ENCODE results near the gene SYT5. TPM values are rescaled to one million over a fixed set of nuclear protein-coding genes. Genes with fewer than 3 reads are reported as not detected.
"Not testable (repeated sequence)": the region's sequence is repeated elsewhere in the genome, so short reads cannot be mapped to it uniquely, and the experiment has no call there.

The SYT5 gene
- total RNA-seq, 2 donors from 2014 or later: 0.44 to 1.9 TPM

- peak overlapping the region; percentile 74 to 76 for H3K4me3 Mint-ChIP-seq
- H3K27me3 Mint-ChIP-seq (ENCODE audit: low read depth): peaks cover 77% of the 10 kb centered on the region
Measured at GRCh38 chr19:55173186-55173713, 6.8 kb downstream of the SYT5 start.

GRCh38 chr19:55172741-55173140, 7.3 kb downstream of the SYT5 start:
- DNase-seq: no peak
- no peak for ATAC-seq (replicated peaks in 1 of 2)
- peaks cover 17% of the 10 kb centered on the region for H3K4me1 Mint-ChIP-seq (ENCODE audit: low read depth)
- no peaks in the 10 kb centered on the region for H3K9me3 Mint-ChIP-seq
- H3K36me3 Mint-ChIP-seq (ENCODE audit: insufficient read depth in 2 of 2): peaks cover 0 to 3% of the 10 kb centered on the region in 2 donors
- H3K27me3 Mint-ChIP-seq (ENCODE audit: low read depth): peaks cover 72% of the 10 kb centered on the region
- H3K27ac Mint-ChIP-seq: no peak overlapping the region
- H3K4me3 Mint-ChIP-seq: peak overlapping the region; percentile 74 to 76

More at GRCh38 chr19:55173186-55173713, 6.8 kb downstream of the SYT5 start:
- no peak overlapping the region for H3K27ac Mint-ChIP-seq
- DNase-seq (no peak), ATAC-seq (replicated peaks in 1 of 2) (no peak)
- H3K36me3 Mint-ChIP-seq (ENCODE audit: insufficient read depth in 2 of 2): peaks cover 0 to 3% of the 10 kb centered on the region in 2 donors
- H3K9me3 Mint-ChIP-seq: no peaks in the 10 kb centered on the region
- peaks cover 17% of the 10 kb centered on the region for H3K4me1 Mint-ChIP-seq (ENCODE audit: low read depth)

- Mint-ChIP-seq H3K27ac (peak overlapping the region; percentile 5), H3K4me1 (ENCODE audit: low read depth) (peaks cover 17% of the 10 kb centered on the region), H3K27me3 (ENCODE audit: low read depth) (peaks cover 70% of the 10 kb centered on the region), H3K4me3 (peak overlapping the region; percentile 74 to 76)
- not testable (repeated sequence) for H3K9me3 Mint-ChIP-seq; DNase-seq; H3K36me3 Mint-ChIP-seq (ENCODE audit: insufficient read depth in 2 of 2); ATAC-seq (replicated peaks in 1 of 2)
Measured at GRCh38 chr19:55172318-55172717, 7.8 kb downstream of the SYT5 start.

GRCh38 chr19:55171440-55171839, 8.6 kb downstream of the SYT5 start:
- peaks cover 70% of the 10 kb centered on the region for H3K27me3 Mint-ChIP-seq (ENCODE audit: low read depth)
- peak overlapping the region in 1 of 2 donors; percentile 21 for H3K4me3 Mint-ChIP-seq
- DNase-seq: no peak
- peaks cover 3% of the 10 kb centered on the region in 2 donors for H3K36me3 Mint-ChIP-seq (ENCODE audit: insufficient read depth in 2 of 2)
- no peak for ATAC-seq (replicated peaks in 1 of 2)
- H3K9me3 Mint-ChIP-seq: no peaks in the 10 kb centered on the region
- H3K4me1 Mint-ChIP-seq (ENCODE audit: low read depth): peaks cover 26% of the 10 kb centered on the region
- H3K27ac Mint-ChIP-seq: no peak overlapping the region

GRCh38 chr19:55169136-55169535, 11.0 kb downstream of the SYT5 start:
- DNase-seq: no peak
- Mint-ChIP-seq H3K9me3 (no peaks in the 10 kb centered on the region), H3K36me3 (ENCODE audit: insufficient read depth in 2 of 2) (peaks cover 0 to 3% of the 10 kb centered on the region in 2 donors), H3K27me3 (ENCODE audit: low read depth) (peaks cover 70% of the 10 kb centered on the region), H3K4me3 (no peak overlapping the region), H3K4me1 (ENCODE audit: low read depth) (peaks cover 24% of the 10 kb centered on the region), H3K27ac (no peak overlapping the region)
- ATAC-seq (replicated peaks in 1 of 2): no peak

GRCh38 chr19:55166530-55167268, 13.4 kb downstream of the SYT5 start, which contains the start of gene DNAAF3:
DNAAF3 (minus strand) TSS chr19:55166613; CDS start chr19:55166413, 200 bp downstream.
- Mint-ChIP-seq H3K27me3 (ENCODE audit: low read depth) (peaks cover 54% of the 10 kb centered on the region), H3K27ac (peak within 1 kb of the TSS; percentile 5)

GRCh38 chr19:55165952-55166529, 14.0 kb downstream of the SYT5 start:
- peaks cover 13% of the 10 kb centered on the region for H3K4me1 Mint-ChIP-seq (ENCODE audit: low read depth)
- peak; percentile 66 to 79 for DNase-seq
- H3K27me3 Mint-ChIP-seq (ENCODE audit: low read depth): peaks cover 48% of the 10 kb centered on the region
- no peaks in the 10 kb centered on the region for H3K9me3 Mint-ChIP-seq
- peak; percentile 69 to 79 for ATAC-seq (replicated peaks in 1 of 2)
- no peak overlapping the region for H3K27ac Mint-ChIP-seq
- H3K36me3 Mint-ChIP-seq (ENCODE audit: insufficient read depth in 2 of 2): peaks cover 0 to 3% of the 10 kb centered on the region in 2 donors
- H3K4me3 Mint-ChIP-seq: peak overlapping the region; percentile 83 to 87

More at GRCh38 chr19:55166530-55167268, 13.4 kb downstream of the SYT5 start, which contains the start of gene DNAAF3:
- DNase-seq (peak; percentile 89 to 93), ATAC-seq (replicated peaks in 1 of 2) (peak; percentile 93 to 95)
- peaks cover 0 to 3% of the 10 kb centered on the region in 2 donors for H3K36me3 Mint-ChIP-seq (ENCODE audit: insufficient read depth in 2 of 2)
- H3K9me3 Mint-ChIP-seq: no peaks in the 10 kb centered on the region
- H3K4me1 Mint-ChIP-seq (ENCODE audit: low read depth): peaks cover 13% of the 10 kb centered on the region
- peak within 1 kb of the TSS; percentile 83 to 87 for H3K4me3 Mint-ChIP-seq

GRCh38 chr19:55161571-55162322, 18.3 kb downstream of the SYT5 start:
- no peaks in the 10 kb centered on the region for H3K9me3 Mint-ChIP-seq
- H3K4me1 Mint-ChIP-seq (ENCODE audit: low read depth): peaks cover 14% of the 10 kb centered on the region
- no peak for ATAC-seq (replicated peaks in 1 of 2)
- no peak for DNase-seq
- no peak overlapping the region for H3K4me3 Mint-ChIP-seq
- H3K27me3 Mint-ChIP-seq (ENCODE audit: low read depth): peaks cover 49% of the 10 kb centered on the region
- H3K36me3 Mint-ChIP-seq (ENCODE audit: insufficient read depth in 2 of 2): peaks cover 0 to 2% of the 10 kb centered on the region in 2 donors
- no peak overlapping the region for H3K27ac Mint-ChIP-seq

- H3K4me3 Mint-ChIP-seq: no peak overlapping the region
- no peaks in the 10 kb centered on the region for H3K36me3 Mint-ChIP-seq (ENCODE audit: insufficient read depth in 2 of 2)
- DNase-seq (no peak), ATAC-seq (replicated peaks in 1 of 2) (no peak)
- no peaks in the 10 kb centered on the region for H3K9me3 Mint-ChIP-seq
- H3K4me1 Mint-ChIP-seq (ENCODE audit: low read depth): peaks cover 7% of the 10 kb centered on the region
- H3K27me3 Mint-ChIP-seq (ENCODE audit: low read depth): peaks cover 48% of the 10 kb centered on the region
- H3K27ac Mint-ChIP-seq: no peak overlapping the region
Measured at GRCh38 chr19:55160986-55161365, 19.1 kb downstream of the SYT5 start.

GRCh38 chr19:55160128-55160985, 19.7 kb downstream of the SYT5 start:
- peak overlapping the region; percentile 46 to 48 for H3K4me3 Mint-ChIP-seq
- ATAC-seq (replicated peaks in 1 of 2): peak; percentile 95 to 96
- peaks cover 7% of the 10 kb centered on the region for H3K4me1 Mint-ChIP-seq (ENCODE audit: low read depth)

GRCh38 chr19:55158848-55159749, 21.0 kb downstream of the SYT5 start:
- H3K4me1 Mint-ChIP-seq (ENCODE audit: low read depth): peaks cover 14% of the 10 kb centered on the region

More at GRCh38 chr19:55160128-55160985, 19.7 kb downstream of the SYT5 start:
- DNase-seq: peak; percentile 94 to 95
- H3K27me3 Mint-ChIP-seq (ENCODE audit: low read depth): peaks cover 42% of the 10 kb centered on the region
- H3K36me3 Mint-ChIP-seq (ENCODE audit: insufficient read depth in 2 of 2): no peaks in the 10 kb centered on the region
- no peak overlapping the region for H3K27ac Mint-ChIP-seq
- no peaks in the 10 kb centered on the region for H3K9me3 Mint-ChIP-seq

More at GRCh38 chr19:55158848-55159749, 21.0 kb downstream of the SYT5 start:
- Mint-ChIP-seq H3K27me3 (ENCODE audit: low read depth) (peaks cover 36% of the 10 kb centered on the region), H3K27ac (no peak overlapping the region), H3K4me3 (no peak overlapping the region), H3K36me3 (ENCODE audit: insufficient read depth in 2 of 2) (no peaks in the 10 kb centered on the region), H3K9me3 (no peaks in the 10 kb centered on the region)
- DNase-seq (no peak), ATAC-seq (replicated peaks in 1 of 2) (no peak)
